HFF-Myc (cell line): ENCODE results near the gene PKIG.

Source experiments
- DNase-seq: peaks from one replicate; pipeline ENCODE4 v3.0.0-alpha.2; 2011; ENCODE audit warnings: low read depth; ENCODE audit errors: extremely low read depth
- H3K4me3 ChIP-seq: replicated peaks from 2 replicates; pipeline ENCODE4 v1.5.1; 2011; ENCODE audit warnings: low read depth, mild to moderate bottlenecking, control low read depth, low read length
- TF ChIP-seq, protein P1 (sequence below): IDR thresholded peaks from 2 replicates; pipeline ENCODE4 v1.5.1; 2012; ENCODE audit warnings: mild to moderate bottlenecking, low read depth, low read length, control low read depth; ENCODE audit errors: missing control alignments

PKIG gene

DNA sequence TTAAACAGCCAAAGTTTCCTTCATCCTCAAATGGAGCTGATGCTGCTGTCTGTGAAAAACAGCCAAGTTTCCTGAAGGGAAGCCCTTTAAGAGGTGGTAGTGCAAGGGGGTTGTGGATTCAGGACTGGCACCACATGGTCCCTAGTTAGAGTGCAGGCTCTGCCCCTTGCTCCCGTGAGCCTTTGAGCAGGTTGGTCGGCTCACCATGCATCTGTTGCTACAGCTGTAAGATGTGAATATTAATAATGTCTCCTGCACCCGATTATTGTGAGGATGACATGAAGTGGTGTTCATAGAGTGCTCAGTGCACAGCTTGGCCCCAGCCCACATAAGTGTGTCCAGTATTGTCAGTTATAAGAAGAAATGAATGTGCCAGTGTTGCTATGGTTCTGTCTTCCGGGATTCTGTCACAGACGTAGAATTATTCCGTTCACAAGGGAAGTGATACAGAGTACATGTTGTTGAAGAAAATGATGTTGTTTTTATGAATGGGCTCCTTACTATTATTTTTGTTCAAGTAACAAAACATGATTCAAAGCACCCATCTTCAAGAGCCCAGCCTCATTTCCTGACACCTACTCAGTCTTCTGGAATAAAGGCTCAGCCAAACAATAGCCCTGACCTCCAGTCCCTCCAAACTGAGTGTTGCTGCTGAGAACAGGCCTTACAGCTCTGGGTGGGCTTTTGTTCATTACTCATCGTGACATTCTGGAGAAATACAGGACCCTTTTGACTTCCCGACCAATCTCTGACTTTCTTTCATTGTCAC, 2.9 kb upstream of the PKIG start:
- no peak overlapping the region for H3K4me3 ChIP-seq
- no peak for DNase-seq
- TF ChIP-seq, protein P1, sequence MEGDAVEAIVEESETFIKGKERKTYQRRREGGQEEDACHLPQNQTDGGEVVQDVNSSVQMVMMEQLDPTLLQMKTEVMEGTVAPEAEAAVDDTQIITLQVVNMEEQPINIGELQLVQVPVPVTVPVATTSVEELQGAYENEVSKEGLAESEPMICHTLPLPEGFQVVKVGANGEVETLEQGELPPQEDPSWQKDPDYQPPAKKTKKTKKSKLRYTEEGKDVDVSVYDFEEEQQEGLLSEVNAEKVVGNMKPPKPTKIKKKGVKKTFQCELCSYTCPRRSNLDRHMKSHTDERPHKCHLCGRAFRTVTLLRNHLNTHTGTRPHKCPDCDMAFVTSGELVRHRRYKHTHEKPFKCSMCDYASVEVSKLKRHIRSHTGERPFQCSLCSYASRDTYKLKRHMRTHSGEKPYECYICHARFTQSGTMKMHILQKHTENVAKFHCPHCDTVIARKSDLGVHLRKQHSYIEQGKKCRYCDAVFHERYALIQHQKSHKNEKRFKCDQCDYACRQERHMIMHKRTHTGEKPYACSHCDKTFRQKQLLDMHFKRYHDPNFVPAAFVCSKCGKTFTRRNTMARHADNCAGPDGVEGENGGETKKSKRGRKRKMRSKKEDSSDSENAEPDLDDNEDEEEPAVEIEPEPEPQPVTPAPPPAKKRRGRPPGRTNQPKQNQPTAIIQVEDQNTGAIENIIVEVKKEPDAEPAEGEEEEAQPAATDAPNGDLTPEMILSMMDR, result no peak

DNA sequence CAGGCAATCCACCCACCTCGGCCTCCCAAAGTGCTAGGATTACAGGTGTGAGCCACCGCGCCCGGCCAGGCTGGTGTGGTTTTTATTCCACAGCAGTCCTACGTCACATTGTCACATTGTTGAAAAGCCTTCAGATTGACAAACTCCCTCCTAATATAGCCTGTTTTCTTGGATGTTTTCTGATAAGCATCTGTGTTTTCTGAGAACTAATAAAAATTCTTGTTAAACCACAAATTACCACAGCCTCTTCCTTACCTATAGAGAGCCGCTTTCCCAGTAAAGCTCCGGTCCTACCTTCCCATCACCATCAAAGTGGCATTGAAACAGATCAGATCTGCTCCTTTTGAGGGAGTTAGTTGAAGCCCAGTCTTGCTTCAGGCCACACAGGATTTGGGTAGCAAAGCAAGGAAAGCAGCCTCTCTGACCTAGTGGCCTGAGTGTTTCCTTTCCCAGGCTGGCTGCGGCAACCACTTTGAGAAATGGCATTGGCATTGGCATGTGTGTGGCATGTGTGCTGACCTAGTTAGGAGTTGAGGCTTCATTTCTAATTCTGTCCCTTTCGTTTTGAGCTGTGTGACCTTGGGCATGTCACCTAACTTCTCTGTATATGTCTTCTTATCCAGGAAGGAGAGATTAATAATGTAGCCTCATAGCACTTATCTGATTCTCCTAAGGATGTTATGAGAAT, 1.7 kb upstream of the PKIG start:
- no peak for DNase-seq
- TF ChIP-seq, protein P1, result no peak

GRCh38 chr20:44581515-44581914, 864 bp upstream of the PKIG start:
- DNase-seq, result no peak
- no peak overlapping the region for H3K4me3 ChIP-seq
- TF ChIP-seq, protein P1, result no peak

More for the DNA sequence above, 1.7 kb upstream of the PKIG start:
- no peak overlapping the region for H3K4me3 ChIP-seq

DNA sequence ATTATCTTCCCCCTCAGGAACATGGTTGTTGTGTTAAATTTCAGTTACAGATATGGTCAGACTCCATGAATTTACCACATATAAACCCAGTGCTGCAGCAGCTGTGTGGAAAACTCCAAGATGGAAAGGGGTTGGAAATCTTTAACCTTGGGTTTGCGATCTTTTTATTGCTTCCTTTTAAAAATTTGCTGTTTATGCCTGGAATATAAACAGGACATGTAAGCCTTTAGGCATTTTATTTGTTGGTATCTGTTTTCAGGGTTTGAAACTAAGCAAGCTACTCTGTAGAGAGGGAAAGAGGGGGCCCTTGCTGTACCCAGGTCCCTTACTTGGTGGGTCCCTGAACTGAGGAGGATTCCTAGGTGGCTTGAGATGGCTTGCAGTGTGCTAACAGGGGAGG, 778 bp downstream of the PKIG start:
- TF ChIP-seq, protein P1, result no peak
- no peak for DNase-seq
- H3K4me3 ChIP-seq, result peak overlapping the region; percentile 56

DNA sequence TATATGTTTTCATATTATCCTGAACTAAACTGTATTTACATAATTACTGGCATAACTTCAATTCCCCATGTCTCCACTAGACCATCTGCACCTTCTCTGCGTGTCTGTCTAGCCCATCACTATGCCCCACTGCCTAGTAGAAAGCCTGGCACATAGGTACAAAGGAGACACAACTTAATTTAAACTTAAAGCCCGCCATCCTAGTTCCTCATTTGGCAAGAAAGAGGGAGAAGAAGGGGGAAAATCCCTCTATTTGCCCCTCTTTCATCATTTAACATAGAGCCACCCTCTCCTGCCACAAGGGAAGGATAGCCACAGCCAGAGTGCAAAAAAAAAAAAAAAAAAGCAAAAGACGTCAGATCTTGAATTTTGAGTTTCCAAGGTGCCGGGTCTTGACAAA, 1.8 kb downstream of the PKIG start:
- DNase-seq, result no peak
- peak overlapping the region; percentile 56 for H3K4me3 ChIP-seq
- TF ChIP-seq, protein P1, result no peak

GRCh38 chr20:44585057-44585963, 2.9 kb downstream of the PKIG start:
- peak overlapping the region; percentile 56; the same call in 1 of the 2 replicates for H3K4me3 ChIP-seq
- no peak for DNase-seq
- TF ChIP-seq, protein P1, result no peak
